ENCODE measurements around the gene ZNF497.

- no peak for TF ChIP-seq CTCF (IDR thresholded peaks at IDR 0.05; ENCODE audit: insufficient read depth, low read length, poor library complexity, severe bottlenecking)
- no peak for TF ChIP-seq EZH2phosphoT487 (conservative IDR thresholded peaks at IDR 0.05; ENCODE audit: low read length)
These were observed 32.8 kb upstream of the ZNF497 start, which contains the start of gene RNF225 for GRCh38 chr19:58395220-58395978.

Measured in SU-DHL-6 (cell line).